ENCODE data around the gene NDUFA12. TPM values are rescaled to one million over a fixed set of nuclear protein-coding genes. Genes with fewer than 3 reads are reported as not detected.

NDUFA12 gene
- total RNA-seq, 3 donors from 2014 or later = 72.4 to 104 (median 75.1) TPM

DNA sequence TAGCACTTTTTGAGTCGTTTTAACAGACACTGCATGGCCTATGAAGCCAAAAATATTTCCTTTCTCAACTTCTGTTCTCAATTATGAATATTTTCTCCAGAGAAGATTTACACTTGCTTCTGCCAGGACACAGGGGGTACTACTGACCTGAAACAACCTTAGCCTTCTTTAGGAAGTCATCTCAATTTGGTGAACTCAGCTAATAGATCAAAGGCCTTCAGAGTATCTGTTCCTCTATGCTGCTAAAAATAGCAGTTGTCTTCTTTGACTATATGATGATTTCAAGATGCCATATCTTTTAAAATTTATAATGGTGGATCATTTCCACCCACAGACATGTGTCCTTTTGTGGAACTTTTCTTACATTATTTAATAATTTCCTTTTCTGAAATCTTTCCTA is 14.0 kb upstream of the NDUFA12 start:
- no peak overlapping the region for H3K27ac ChIP-seq
- no peak for DNase-seq (ENCODE audit: low spot score in 2 of 2)
- H3K4me1 ChIP-seq = no peaks in the 10 kb centered on the region
- H3K4me3 ChIP-seq = no peak overlapping the region
- H3K9me3 ChIP-seq = no peaks in the 10 kb centered on the region
- no peaks in the 10 kb centered on the region for H3K36me3 ChIP-seq
- no peaks in the 10 kb centered on the region for H3K27me3 ChIP-seq
- TF ChIP-seq, protein P1, sequence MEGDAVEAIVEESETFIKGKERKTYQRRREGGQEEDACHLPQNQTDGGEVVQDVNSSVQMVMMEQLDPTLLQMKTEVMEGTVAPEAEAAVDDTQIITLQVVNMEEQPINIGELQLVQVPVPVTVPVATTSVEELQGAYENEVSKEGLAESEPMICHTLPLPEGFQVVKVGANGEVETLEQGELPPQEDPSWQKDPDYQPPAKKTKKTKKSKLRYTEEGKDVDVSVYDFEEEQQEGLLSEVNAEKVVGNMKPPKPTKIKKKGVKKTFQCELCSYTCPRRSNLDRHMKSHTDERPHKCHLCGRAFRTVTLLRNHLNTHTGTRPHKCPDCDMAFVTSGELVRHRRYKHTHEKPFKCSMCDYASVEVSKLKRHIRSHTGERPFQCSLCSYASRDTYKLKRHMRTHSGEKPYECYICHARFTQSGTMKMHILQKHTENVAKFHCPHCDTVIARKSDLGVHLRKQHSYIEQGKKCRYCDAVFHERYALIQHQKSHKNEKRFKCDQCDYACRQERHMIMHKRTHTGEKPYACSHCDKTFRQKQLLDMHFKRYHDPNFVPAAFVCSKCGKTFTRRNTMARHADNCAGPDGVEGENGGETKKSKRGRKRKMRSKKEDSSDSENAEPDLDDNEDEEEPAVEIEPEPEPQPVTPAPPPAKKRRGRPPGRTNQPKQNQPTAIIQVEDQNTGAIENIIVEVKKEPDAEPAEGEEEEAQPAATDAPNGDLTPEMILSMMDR (IDR thresholded peaks at IDR 0.05) = no peak
- intact Hi-C loops (cut with DNase I; ENCODE audit: low total_unique reads) = no loop called here

DNA sequence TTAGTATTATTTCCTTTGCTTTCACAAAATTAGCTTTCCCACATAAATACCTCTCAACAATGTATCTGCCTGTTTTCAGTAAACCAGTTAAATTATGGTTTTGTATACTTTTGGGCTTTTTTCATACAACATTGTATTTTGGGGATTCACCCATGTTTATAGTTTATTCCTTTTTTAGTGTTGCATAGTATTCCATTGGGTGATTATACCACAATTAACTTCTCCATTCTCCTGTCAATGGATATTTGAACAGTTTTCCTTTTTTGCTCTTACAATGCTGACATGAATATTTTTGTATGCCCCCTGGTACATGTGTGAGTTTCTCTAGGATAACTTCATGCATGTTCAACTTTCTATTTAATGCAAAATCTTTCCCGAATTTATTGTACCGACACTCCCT is 12.6 kb upstream of the NDUFA12 start:
- intact Hi-C loops (cut with DNase I; ENCODE audit: low total_unique reads) = no loop called here
- no peaks in the 10 kb centered on the region for H3K36me3 ChIP-seq
- DNase-seq (ENCODE audit: low spot score in 2 of 2) = no peak
- H3K27me3 ChIP-seq = no peaks in the 10 kb centered on the region
- no peak overlapping the region for H3K4me3 ChIP-seq
- H3K4me1 ChIP-seq = no peaks in the 10 kb centered on the region
- TF ChIP-seq, protein P1 (IDR thresholded peaks at IDR 0.05) = no peak
- TF ChIP-seq POLR2AphosphoS5 (IDR thresholded peaks at IDR 0.05) (no peak), POLR2A (IDR thresholded peaks at IDR 0.05) (no peak)
- no peak overlapping the region for H3K27ac ChIP-seq
- no peaks in the 10 kb centered on the region for H3K9me3 ChIP-seq

DNA sequence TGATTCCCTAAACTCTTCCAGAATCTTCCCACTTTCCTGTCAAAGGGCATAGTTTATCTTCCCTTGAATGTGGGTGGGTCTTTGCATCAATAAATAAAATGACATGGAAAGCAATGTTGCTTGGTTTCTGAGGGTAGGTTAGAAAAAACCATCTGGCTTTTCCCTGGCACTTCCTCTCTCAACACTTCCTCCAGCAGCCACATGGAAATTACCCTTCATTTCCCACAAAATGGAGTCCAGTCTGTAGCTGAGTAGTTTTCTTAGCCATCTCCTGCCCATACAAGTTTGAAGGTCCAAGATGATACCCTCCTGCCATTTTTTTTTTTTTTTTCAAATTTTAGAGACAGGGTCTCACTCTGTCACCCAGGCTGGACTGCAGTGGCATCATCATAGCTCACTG is 11.1 kb upstream of the NDUFA12 start:
- TF ChIP-seq, protein P1 (IDR thresholded peaks at IDR 0.05) = no peak
- TF ChIP-seq POLR2A (IDR thresholded peaks at IDR 0.05) = no peak
- TF ChIP-seq POLR2AphosphoS5 (IDR thresholded peaks at IDR 0.05) = no peak
- Histone ChIP-seq H3K27me3 (no peaks in the 10 kb centered on the region), H3K27ac (no peak overlapping the region), H3K4me1 (no peaks in the 10 kb centered on the region), H3K9me3 (no peaks in the 10 kb centered on the region), H3K36me3 (no peaks in the 10 kb centered on the region), H3K4me3 (no peak overlapping the region)
- DNase-seq (ENCODE audit: low spot score in 2 of 2) = no peak
- intact Hi-C loops (cut with DNase I; ENCODE audit: low total_unique reads) = no loop called here

DNA sequence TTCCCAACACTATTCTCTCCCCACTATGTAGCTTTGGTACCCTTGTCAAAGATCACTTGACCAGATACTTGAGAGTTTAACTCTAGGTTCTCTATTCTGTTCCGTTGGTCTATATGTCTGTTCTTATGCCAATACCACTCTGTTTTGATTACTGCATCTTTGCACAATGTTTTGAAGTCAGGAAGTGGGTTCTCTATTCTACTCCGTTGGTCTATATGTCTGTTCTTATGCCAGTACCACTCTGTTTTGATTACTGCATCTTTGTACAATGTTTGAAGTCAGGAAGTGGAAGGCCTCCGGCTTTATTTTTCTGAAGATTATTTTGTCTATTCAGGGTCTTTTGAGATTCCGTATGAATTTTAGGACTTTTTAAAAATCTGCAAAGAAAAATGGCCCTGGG is 2.7 kb upstream of the NDUFA12 start:
- H3K27me3 ChIP-seq = no peaks in the 10 kb centered on the region
- DNase-seq (ENCODE audit: low spot score in 2 of 2) = no peak
- intact Hi-C loops (cut with DNase I; ENCODE audit: low total_unique reads) = no loop called here

DNA sequence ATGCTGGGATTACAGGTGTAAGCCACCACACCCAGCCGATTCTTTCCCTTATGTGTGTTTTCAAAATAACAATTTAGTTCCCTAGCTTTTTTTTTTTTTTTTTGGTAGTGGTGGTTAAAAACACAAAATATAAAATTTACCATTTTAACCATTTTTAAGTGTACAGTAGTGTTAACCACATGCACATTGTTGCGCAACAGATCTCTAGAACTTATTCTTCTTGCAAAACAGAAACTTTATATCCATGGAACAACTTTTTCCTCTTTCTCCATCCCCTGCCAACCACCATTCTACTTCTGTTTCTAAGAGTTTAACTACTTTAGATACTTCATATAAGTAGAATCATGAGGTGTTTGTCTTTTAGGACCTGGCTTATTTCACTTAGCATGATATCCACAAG is 1.1 kb upstream of the NDUFA12 start:
- H3K36me3 ChIP-seq = no peaks in the 10 kb centered on the region
- no peaks in the 10 kb centered on the region for H3K4me1 ChIP-seq
- intact Hi-C loops (cut with DNase I; ENCODE audit: low total_unique reads) = no loop called here
- no peak overlapping the region for H3K4me3 ChIP-seq
- no peak for DNase-seq (ENCODE audit: low spot score in 2 of 2)
- H3K9me3 ChIP-seq = peaks cover 5 to 6% of the 10 kb centered on the region in 2 donors
- TF ChIP-seq POLR2A (IDR thresholded peaks at IDR 0.05) (no peak), POLR2AphosphoS5 (IDR thresholded peaks at IDR 0.05) (no peak)
- TF ChIP-seq, protein P1 (IDR thresholded peaks at IDR 0.05) = no peak
- H3K27ac ChIP-seq = no peak overlapping the region
- no peaks in the 10 kb centered on the region for H3K27me3 ChIP-seq

More for the DNA sequence above, 2.7 kb upstream of the NDUFA12 start:
- Histone ChIP-seq H3K27ac (no peak overlapping the region), H3K9me3 (peaks cover 5 to 6% of the 10 kb centered on the region in 2 donors), H3K4me3 (no peak overlapping the region), H3K36me3 (no peaks in the 10 kb centered on the region), H3K4me1 (no peaks in the 10 kb centered on the region)
- TF ChIP-seq POLR2AphosphoS5 (IDR thresholded peaks at IDR 0.05) (no peak), POLR2A (IDR thresholded peaks at IDR 0.05) (no peak)
- TF ChIP-seq, protein P1 (IDR thresholded peaks at IDR 0.05) = no peak
